Heart left ventricle (tissue), 13 donors: Measurements from ENCODE around the gene ATP5F1C.

ENCODE experiments used
- POLR2A ChIP-seq, 2 donors: fragments of 450-650 bp; IDR thresholded peaks; one replicate each; pipeline ENCODE4 v1.6.1; 2017; ENCODE audit warnings: antibody characterized with exemption in 2 of 2, mild to moderate bottlenecking in 2 of 2, moderate library complexity in 2 of 2
- TF ChIP-seq, protein P1 (sequence below), 12 donors: fragments of 200-600 bp; sonication (generic) in 4 of 12; IDR thresholded peaks; one replicate each; pipeline versions ENCODE4 v1.5.0 to v1.8.0; 2018 to 2022; ENCODE audit warnings: antibody characterized with exemption in 12 of 12, mild to moderate bottlenecking in 5 of 12
- donor health status: ischemic (EF 13 %, LVEDD 7.1; RV severe dilation, severe dysfunction).
- donor health status: DM: no; HTN: yes; CAD: no.
- donor health status: DM: no; HTN: no; CAD: no.
- donor health status: ischemic (EF 25% LVEDD 6.9; RV normal size, moderate dysfunction).
- donor health status: ischemic (EF 25% LVEDD 5.7; RV mildly dilated, moderate dysfunction).
- donor health status: ischemic (EF 35%, LVEDD 5.7; RV mildly dilated, moderate dysfunction).
- donor health status: nonischemic (EF 11% LVEDD 7.7; RV severe dilation, severe dysfunction).
- donor health status: DM: yes; HTN: yes; CAD: no.
- donor health status: PGD.
- donor health status: ischemic (EF 29% LVEDD 5.4; RV normal size, mild dysfunction).
- donor health status: nonischemic (EF 23%, LVEDD 6.1; RV moderate dilation, normal function).

- TF ChIP-seq, protein P1, sequence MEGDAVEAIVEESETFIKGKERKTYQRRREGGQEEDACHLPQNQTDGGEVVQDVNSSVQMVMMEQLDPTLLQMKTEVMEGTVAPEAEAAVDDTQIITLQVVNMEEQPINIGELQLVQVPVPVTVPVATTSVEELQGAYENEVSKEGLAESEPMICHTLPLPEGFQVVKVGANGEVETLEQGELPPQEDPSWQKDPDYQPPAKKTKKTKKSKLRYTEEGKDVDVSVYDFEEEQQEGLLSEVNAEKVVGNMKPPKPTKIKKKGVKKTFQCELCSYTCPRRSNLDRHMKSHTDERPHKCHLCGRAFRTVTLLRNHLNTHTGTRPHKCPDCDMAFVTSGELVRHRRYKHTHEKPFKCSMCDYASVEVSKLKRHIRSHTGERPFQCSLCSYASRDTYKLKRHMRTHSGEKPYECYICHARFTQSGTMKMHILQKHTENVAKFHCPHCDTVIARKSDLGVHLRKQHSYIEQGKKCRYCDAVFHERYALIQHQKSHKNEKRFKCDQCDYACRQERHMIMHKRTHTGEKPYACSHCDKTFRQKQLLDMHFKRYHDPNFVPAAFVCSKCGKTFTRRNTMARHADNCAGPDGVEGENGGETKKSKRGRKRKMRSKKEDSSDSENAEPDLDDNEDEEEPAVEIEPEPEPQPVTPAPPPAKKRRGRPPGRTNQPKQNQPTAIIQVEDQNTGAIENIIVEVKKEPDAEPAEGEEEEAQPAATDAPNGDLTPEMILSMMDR (IDR thresholded peaks at IDR 0.05) = no peak
- no peak for TF ChIP-seq POLR2A (IDR thresholded peaks at IDR 0.05)
Measured at GRCh38 chr10:7802606-7803005, 14.6 kb downstream of the ATP5F1C start.
